T-helper 2 cell (primary cell): ENCODE measurements around the gene BLNK.

ENCODE experiments used
- DNase-seq, 5 experiments: peaks; one replicate each; pipeline versions ENCODE4 v3.0.0 to v3.0.0-alpha.2; 2012 to 2022

BLNK gene

DNA sequence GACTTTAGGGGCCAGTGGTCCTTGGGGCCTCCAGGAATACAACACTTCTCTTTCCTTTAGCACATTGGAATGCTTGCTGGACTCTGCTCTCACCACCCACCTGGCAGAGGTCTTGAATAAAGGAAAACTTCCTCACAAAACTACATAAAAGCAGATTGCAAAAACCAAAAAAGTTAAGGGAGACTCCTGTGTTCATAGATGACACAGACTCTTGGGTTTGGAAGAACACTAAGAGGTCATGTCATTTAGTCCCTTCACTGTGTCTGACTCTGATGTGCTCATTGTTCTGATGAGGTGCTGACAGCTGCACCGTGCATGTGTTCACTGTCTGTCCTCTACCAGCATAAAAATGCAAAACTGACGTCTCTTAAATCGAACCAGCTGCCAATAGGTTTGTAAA lies 11.4 kb downstream of the BLNK start:
- no peak for DNase-seq

DNA sequence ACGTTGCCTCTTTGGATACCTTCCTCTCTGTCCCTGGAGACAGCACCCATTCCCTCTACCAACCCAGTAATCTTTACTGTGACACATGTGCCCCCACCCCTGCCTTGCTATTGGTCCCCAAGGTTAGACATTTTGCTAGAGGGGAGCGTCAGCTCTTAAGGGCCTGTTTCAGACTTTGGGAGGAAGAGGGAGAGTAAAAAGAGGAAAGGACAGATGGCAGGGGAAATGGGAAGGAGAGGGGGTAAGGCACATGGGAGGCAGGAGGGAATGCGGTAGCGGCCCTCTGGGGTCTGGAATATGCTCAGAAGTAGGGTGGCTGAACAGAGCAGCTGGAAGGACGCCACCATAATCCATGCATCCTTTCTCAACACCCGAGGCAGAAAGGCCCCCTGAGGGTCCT lies 12.2 kb downstream of the BLNK start:
- DNase-seq: no peak

DNA sequence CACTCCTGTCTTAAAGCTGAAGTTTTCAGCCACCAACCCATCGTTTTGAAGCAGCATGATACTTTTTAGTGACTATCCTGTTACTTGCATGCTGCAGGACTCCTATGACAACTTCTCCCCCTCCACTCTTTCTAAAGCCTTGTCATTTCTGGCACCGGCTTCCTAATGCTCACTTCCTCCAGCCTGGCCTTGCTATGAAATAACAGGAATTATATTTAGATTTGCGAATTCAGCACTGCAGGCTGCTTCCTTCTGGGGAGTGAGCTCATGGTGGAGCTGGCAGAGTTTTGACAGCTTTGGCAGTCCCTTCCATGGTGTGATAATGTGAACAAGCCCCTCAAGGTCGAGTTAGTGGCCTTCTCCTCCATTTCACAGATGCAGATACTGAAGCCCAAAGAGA lies 13.4 kb downstream of the BLNK start:
- no peak for DNase-seq

DNA sequence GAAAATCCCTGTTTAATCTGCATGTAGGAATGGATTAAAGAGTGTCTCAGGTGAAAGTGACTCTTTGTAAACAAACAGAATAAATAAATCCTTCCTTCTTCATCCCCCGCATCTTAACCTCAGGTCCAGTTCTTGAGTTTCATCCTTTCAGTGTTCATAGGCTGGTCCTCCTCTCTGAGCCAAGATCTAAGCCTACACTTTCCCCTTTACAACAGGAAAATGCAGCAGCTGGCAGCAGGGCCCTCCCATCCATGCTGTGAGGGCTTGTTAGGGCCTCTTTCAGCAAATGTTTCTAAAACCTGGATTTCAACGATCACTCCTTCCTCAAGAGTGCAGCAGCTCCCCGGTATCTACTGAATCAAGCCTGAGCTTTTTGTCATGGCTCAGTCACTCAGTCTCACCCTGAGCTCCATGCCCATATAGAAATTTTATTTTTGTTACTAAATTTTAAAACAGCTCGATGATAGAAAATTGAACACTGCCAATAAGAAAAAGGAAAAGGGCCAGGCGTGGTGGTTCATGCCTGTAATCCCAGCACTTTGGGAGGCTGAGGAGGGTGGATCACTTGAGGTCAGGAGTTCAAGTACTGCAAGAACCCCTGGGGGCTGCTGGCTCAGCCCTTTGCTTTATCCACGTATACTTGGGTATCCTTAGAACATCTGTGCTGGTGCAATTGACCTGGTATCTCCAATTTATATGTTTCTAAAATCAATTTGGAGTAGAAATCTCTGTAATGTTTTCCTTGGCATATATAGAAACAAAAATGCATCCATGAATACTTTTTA lies 15.6 kb downstream of the BLNK start:
- no peak for DNase-seq

DNA sequence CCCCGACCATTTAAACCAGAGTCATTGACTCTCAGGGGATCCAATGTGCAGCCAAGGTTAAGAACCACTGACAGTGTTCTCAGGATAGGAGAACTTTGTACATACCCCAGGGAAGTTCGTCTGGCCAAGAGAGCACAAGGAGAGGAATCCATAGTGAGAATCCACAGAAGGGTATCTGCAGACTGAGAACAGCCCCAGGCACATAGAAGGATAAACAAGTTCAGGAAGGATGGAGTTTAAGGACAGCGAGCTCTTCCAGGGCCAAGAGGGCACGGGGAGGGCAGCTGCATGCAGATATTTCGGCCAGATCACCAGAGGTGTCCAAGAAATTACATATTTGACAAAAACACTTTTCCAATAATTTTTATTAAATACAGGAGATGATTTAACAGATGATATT lies 16.4 kb downstream of the BLNK start:
- no peak for DNase-seq

DNA sequence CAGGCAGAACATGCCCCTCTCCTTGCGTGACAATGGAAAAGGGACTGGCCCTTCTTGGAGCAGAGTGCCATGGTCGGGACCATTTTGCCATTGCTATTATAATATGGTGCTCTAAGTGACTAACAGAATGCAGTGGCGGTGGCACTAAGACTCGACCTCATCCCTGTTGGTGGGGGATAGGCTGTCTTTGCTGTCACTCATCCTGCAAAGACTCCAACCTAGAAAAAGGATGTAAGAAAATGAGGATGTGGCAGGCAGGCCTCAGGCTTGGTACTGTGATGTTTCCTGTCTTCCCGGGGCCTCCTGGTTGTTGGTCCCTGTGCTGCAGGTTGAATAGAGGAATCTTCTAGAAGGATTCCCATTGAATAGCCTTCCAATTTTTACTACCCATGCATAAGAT lies 18.6 kb downstream of the BLNK start:
- no peak for DNase-seq

DNA sequence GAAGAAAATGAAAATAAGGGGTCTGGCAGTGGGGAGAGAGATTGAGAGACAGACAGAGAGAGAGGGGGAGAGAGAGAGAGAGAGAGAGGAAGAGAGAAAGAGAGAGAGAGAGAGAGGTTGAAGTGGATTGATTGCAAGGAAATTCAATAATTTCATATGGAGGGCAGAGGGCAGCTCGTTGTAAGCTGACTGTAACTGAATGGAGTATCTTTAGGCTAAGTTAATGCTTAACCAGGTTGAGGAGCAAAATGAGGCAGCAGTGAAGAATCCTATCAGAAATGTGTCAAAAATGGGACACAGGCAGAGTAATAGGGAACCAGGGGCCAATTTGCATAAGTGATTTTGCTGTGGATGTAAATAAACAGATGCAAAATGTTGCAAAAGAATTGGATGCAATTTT lies 21.0 kb downstream of the BLNK start:
- DNase-seq: no peak

DNA sequence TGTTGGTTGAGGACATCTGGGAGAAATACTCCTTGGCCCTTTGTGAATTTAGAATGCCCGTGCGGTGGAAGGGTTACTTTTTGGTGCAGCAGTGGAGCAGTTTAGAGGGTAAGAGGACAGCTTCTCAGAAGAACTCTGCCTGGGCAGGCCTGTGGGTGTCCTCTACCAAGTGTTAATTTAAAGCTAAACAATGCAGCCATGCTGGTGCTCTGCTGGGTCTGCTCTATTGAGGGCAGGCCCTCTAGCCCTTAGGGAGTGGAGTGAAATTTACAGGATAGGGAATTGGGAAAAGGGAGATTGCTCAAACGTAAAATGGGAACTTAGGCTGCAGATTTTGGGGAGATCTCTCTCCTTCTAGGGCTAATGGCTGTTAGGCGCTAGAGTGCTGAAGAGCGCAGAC lies 22.1 kb downstream of the BLNK start:
- no peak for DNase-seq

DNA sequence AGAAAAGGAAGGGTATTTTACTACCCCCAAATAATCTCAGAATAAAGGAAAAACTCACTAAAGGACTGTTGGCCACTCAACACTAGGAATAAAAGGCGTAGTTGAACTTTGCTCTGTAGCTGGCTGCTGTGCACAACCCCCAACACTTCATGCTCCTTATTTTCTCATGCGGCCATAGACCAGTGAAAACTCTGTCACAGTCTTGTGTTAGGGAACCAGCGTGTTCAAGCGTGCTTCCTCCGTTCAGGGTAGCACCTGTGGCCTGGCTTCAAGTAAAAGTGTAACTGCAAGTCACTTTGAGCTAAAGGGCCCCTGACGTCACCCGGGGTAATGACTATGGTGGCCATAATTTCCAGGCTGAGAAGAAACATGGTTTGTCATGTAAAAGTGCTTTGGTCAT lies 27.0 kb downstream of the BLNK start:
- no peak for DNase-seq

DNA sequence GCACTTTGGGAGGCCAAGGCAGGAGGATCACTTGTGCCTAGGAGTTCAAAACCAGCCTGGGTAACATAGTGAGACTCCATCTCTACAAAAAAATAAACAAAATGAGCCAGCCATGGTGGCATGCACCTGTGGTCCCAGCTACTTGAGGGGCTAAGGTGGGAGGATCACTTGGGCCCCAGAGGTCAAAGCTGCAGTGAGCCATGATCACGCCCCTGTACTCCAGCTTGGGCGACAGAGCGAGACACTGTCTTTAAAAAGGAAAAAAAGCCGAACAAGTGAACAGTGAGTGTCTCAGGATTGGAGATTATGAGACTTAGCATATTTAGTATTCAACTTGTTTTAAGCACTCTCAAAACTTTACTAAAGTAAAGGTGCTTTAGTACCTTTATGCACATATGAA lies 28.1 kb downstream of the BLNK start:
- DNase-seq: no peak

DNA sequence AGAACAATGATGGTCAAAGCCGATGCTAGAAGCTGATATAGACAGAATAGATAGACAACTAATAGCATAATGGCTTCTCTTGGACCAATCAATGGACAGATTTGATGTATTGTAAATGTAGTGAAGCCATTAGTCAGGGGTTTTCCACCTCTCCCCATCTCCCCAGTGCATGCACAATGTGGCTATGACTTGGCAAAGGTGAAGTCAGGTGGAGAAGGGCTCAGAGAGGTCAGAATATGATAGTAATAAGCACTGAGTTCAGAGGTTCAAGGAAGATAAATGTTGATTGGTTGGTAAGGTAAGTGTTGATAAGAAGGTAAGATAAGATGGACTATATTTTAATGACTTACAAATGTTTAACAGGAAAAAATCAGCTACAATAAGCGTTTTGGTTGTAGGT lies 28.5 kb downstream of the BLNK start:
- DNase-seq: no peak

DNA sequence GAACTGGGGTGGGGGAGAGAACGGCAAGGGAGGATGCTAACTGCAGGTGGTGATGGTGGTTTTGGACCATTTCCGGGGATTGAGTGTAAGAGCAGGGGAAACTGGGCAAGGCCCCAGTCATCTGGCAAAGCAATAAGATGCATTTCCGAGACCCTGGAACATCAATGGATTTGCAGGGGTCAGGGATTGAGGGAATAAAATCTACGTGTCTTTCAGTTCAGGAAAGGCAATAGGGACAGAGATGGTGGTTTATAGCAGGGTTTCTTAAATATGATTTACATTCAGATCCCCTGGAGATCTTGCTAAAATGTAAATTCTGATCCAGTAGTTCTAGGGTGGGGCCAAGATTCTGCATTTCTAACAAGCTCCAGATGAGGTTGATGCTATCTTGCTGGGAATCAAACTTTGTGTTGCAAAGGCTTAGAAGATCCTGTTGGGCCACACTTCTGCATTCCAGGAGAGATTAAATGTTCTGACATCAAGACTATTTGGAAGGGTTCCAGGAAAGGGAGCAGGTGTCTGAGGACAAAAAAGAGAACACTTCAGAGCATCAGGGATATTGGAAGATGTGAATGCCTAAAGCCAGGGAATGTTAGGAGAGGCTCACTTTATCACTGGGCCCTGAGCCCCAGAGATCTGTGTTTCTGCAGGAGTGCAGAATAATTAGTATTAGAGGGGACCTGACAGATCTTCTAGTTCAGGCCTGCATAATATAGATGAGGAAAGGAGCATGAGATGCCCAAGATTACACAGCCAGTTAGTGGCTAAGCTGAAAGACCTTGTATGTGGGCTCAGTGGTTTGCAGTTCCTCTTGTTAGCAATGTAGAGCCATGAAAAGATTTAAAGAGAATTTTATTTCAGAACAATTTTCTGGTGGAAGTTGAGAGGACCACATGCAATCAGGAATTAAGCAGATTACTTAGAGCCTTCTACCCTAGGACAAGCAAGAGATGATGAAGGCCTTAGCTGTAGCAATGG lies 32.4 kb downstream of the BLNK start:
- DNase-seq: no peak

DNA sequence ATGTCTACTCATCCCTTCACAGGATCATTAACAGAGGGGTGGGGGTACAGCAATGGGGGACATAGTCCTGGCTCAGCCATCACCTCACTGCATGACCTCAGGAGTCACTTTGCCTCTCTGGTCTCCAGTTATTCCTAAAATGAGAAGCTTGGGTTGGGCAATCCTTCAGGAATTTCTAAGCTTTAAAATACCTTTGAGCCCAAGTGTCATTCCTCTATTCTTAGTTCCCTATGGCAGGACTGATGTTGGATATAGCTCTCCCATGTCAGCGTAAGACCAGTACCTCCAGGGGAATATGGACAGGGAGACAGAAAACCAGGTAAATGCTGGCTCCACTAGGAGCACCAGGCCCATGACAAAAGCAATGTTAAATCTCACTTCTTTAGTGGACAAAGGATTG lies 34.5 kb downstream of the BLNK start:
- no peak for DNase-seq

DNA sequence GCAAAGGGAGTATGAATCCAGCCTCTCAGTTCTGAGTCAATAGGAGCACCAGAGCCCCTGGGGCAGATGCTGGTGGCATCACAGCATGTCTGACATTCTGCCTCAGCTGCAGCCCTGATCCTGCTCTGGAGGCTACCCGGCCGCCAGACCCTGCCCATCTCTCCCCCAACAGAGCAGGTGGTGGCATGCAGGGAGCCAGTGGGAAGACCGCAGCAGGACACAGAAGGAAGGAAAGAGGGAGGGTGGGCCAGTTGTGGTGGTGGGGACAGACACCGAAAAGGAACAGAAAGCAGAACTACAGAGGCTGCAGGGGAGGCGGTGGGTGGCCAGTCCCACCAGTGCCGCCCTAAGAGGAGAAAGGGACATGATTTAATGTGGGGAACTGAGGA lies 35.3 kb downstream of the BLNK start:
- DNase-seq: no peak

DNA sequence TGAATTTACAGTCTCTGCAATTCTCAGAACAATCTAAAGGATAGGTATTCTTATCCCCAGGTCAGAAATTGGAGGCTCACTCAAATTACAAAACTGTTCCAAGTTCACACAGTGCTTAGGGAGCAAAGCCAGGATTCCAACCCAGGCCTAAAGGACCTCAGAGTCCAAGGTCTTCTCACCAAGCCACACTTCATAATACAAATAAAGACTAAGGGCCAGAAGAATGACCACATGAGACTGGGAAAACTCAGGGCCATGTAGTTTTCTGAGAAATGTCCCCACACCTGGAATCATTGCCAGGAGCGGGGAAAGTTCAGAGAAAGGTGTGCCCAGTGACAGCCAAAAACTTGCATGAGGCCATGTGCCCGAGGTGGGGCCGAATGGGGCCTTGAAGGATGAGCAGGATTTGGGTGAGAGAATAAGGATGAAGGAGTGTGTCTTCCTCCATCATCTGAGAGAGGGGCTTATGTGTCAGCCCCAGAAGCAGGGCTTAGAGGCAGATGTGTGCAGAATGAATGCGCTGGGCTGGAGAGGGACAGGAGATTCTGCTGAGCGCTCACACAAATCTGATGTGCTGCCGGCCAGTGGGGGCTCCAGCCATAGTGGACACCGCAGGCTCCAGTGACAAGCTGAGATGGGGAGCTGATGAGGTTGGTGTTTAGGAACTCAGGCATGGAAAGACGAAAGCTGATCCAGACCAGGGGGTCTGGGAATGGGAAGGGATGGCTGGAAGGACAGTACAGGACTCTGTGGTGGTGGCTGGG lies 35.9 kb downstream of the BLNK start:
- no peak for DNase-seq

DNA sequence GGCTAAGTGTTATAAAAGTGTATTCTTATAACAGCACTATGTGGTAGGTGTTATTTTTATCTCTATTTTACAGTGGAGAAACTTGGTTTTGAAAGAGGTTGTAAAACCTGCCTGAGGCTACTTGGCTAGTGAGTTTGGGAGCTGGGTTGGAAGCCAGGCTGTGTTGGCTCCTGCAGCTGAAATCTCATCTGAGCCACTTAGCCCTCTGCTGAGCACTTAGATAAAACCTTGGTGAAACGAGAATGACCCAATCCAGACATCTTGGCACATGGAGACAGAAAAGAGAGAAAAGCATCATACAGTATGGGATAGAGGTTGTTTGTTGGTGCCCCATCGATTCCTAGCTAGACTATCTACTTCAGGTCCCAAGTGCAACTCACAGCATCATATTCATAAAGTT lies 37.4 kb downstream of the BLNK start:
- DNase-seq: no peak

DNA sequence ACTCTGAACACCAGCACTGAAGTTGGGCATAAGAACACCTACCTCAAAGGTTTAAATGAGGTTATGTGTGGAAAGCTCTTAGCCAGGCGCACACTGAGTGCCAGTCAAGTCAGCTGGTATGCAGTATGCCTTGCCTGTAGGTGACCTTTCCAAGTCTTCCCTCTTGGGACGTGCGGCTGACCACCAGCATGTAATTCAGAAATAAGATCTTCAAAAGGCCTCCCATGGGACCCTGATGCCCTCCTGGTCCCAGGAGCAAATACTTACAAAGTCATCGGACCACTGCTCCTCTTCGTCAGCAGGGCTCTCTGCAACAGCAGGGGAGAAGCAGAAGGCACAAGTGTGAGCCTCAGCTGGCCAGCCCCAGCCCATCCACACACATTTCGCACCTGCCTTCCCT lies 40.8 kb downstream of the BLNK start:
- no peak for DNase-seq

DNA sequence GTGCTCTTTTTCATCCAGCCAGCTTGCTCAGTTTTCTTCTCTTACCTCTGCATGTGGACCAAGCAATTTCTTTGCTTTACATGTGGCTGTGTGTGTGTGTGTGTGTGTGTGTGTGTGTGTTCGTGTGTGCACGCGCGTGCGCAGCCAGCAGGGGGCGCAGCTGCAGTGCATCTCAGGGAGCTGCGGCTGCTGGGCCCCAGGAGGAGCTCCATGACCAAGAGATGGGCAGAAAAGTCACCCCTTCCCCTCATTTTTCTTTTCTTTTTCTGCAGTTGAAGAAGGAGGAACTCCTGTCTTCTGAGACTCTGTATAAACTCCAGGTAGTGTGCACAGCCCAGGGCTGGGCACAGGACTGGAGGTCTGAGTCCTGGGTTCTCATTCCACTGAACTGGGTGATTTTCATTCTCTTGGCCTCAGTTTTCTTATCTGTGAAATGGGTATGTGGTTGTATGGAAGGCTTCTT lies 41.8 kb downstream of the BLNK start:
- peak; percentile 15 to 85 (median 46) for DNase-seq

DNA sequence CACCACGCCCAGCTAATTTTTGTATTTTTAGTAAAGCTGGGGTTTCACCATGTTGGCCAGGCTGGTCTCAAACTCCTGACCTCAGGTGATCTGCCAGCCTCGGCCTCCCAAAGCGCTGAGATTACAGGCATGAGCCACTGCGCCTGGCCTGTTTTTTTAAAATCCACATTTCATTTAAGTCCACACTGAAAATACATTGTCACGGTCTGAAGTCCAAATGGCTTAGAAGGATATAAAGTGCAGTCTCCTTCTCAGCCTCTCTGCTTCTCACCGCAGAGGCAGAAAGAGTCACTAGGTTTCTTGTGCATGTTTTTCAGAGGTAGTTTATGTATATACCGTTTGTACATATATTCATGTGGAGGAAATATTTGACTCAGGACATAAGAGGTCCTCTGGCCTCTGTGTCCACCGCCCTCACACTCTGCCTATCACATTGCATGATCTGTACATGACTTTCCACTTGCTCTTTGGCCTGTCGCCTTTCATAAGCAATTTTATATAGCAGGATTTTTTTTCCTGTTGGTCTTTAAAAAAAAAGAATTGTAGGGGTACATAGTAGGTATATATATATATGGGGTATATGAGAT lies 42.9 kb downstream of the BLNK start:
- DNase-seq: no peak

DNA sequence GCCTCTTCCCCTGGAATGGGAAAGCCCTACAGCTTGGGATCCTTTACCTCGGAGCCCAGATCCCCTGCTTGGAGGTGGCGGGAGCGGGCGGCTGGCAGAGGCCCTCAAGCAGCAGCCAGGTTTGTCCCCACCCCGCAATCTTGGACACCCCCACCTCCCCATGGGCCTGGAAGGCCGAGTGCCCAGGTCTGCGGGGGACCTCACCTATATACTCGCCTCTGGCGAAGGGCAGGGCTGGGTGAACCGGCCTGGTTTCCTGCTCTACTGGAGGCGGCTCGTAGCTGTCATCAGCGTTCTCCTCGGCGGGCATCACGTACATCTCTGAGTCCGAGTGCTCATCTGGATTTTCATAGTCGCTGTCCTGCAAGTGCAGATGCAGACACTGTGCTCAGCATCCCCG lies 44.2 kb downstream of the BLNK start:
- no peak for DNase-seq

DNA sequence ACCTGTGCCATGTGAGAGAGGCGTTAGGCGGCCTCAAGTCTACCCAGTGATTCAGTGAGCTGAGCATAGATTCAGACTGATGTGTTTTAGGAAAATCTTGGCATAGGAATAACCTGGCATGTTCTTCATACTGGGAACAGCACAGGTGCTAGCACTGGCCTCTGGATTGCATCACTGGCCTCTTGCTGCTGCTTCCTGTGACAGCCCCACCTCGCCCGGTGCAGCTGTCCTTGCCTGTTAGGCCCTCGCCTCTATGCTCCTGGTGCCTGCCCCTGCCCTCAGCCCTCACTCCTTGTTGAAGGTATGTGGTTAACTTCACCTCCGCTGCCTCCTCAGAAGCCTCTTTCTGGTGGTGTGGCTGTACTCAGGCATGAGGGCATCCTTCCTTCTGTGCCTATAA lies 46.2 kb downstream of the BLNK start:
- no peak for DNase-seq

DNA sequence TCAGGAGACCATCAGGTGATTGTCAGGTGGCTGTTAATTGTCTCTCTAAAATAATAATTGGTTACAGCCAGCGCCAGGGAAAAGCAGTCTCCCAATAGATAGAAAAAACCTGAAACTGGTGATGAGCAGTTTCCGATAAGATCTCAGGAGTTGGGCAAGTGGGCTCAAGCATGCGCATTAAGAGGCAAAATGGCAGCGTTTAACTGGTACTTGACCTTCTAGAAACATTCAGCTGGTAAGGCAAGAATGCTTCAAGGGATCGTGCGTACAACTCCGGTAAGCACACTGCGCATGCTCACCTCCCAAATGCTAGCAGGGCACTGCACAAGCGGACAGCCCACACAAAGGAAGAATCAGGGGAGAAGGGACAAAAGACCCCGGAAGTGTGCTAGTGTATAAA lies 48.5 kb downstream of the BLNK start:
- DNase-seq: no peak

DNA sequence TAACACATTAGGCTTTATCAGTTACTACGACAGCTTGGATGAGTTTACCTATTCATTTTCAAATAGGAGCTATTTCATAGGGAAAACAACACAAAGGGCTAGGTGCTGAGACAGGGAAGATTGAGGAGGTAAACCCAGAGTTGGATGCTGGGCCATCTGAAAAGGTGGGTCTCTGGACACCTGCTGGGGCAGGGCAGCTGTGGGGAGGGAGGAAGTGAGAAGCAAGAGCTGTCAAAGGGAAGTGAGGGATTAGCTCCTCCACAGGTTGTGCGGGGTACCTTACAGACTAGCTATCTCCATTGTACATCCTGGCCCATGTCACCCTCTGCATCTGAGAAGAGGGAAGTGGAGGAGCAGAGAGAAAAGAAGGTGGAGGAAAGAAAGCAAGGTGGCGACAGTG lies 48.9 kb downstream of the BLNK start:
- DNase-seq: no peak
